ENCODE measurements around the gene GPR31. TPM values are rescaled to one million over a fixed set of nuclear protein-coding genes. Genes with fewer than 3 reads are reported as not detected.

The GPR31 gene
- total and polyA plus RNA-seq, 2 donors (not counting 1 experiment from before 2014, with no cell fraction given): not detected

DNA sequence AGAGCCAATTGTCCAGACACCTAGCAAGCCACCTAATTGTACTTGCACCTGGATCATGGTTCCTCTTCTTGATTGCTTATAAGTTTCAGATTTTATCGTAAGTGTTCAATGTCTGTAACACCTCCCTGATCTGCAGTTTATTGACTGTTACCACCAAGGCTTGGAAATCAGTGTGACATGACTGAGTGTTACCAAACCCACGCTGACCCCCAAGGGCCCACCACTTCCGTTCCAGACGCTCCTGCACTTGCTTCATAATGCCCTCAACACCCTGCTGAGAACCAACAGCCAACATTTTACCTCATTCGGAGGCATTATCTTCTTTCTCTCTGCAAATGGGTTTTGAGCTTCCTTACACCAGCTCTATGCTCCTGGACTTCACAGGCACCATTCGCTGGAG lies 28.6 kb downstream of the GPR31 start:
- peaks cover 87% of the 10 kb centered on the region for H3K4me1 Mint-ChIP-seq

More for the DNA sequence above, 28.6 kb downstream of the GPR31 start:
- Mint-ChIP-seq H3K9me3 (ENCODE audit: insufficient read depth) (no peaks in the 10 kb centered on the region), H3K4me3 (peak overlapping the region; percentile 53), H3K27me3 (no peaks in the 10 kb centered on the region), H3K27ac (peak overlapping the region; percentile 100)
- no peaks in the 10 kb centered on the region for H3K27me3 ChIP-seq (replicated peaks in 1 of 4; ENCODE audit: control extremely low read depth in 1 of 4, control insufficient read depth in 3 of 4, insufficient read depth in 4 of 4, low read length in 3 of 4)
- H3K79me2 ChIP-seq (ENCODE audit: control insufficient read depth, insufficient read depth, low read length): peaks cover 96% of the 10 kb centered on the region
- peaks cover 4 to 70% of the 10 kb centered on the region in 2 experiments for H3K36me3 ChIP-seq (replicated peaks in 1 of 2; ENCODE audit: control extremely low read depth in 1 of 2, control insufficient read depth in 1 of 2, extremely low read depth in 1 of 2, insufficient read depth in 2 of 2, low read length in 1 of 2)
- peaks cover 60% of the 10 kb centered on the region for H4K20me1 ChIP-seq (ENCODE audit: control insufficient read depth, insufficient read depth, low read length, poor library complexity, severe bottlenecking)
- ChIA-PET POLR2A (interaction anchor here (1.2 to 5.4 kb wide), 5 partner anchors 8 to 35 kb away, joined by 4 to 47 read pairs (median 34); partner anchors contain the start of gene CCR6), CTCF (interaction anchor here (0.7 to 22.6 kb wide), 9 partner anchors 5 to 130 kb away, joined by 3 to 437 read pairs (median 4); partner anchors contain the start of genes CCR6 and CEP43)
- no peak overlapping the region for H2AFZ ChIP-seq (ENCODE audit: insufficient read depth, low read depth, low read length, poor library complexity, severe bottlenecking)
- ATAC-seq (ENCODE audit: low read depth) (no peak), DNase-seq (peak; percentile 35)
- intact Hi-C loops (cut with micrococcal nuclease): loop anchor here (10.0 kb wide), 1 partner anchor 744 kb away; the partner anchor contains the start of gene MPC1
- H3K27ac ChIP-seq (ENCODE audit: low read length in 2 of 2): peak overlapping the region; percentile 82 to 92
- H3K9me3 ChIP-seq (ENCODE audit: control extremely low read depth in 1 of 3, control insufficient read depth in 2 of 3, insufficient read depth in 1 of 3, low read length in 2 of 3): peaks cover 0 to 6% (median 0%) of the 10 kb centered on the region in 3 donors
- H3K4me3 ChIP-seq (ENCODE audit: control extremely low read depth in 1 of 5, extremely low read depth in 1 of 5, insufficient read depth in 1 of 5, low read depth in 2 of 5, low read length in 4 of 5): no peak overlapping the region
- H3K4me2 ChIP-seq (replicated peaks; ENCODE audit: low read depth, low read length, poor library complexity, severe bottlenecking): peak overlapping the region; percentile 61
- H3K9ac ChIP-seq (ENCODE audit: low read length): no peak overlapping the region
- no peak for TF ChIP-seq EZH2 (IDR thresholded peaks at IDR 0.05; ENCODE audit: borderline replicate concordance, insufficient read depth, low read depth, low read length, poor library complexity, severe bottlenecking)
- TF ChIP-seq CTCF (IDR thresholded peaks at IDR 0.05): no peak
- WGBS (ENCODE audit: insufficient coverage): 52% methylated on average over 4 of the region's 6 CpGs
- H3K4me1 ChIP-seq (ENCODE audit: control insufficient read depth in 2 of 2, insufficient read depth in 2 of 2, low read length in 2 of 2): peaks cover 73 to 74% of the 10 kb centered on the region in 2 donors
